K562 (cell line): ENCODE measurements around the gene MYO16. TPM values are rescaled to one million over a fixed set of nuclear protein-coding genes. Genes with fewer than 3 reads are reported as not detected.
A peak's percentile ranks its signal among the peaks of the same experiment; 100 is the strongest.

Experiments used
- BHLHE40 ChIP-seq: IDR thresholded peaks from 2 replicates; pipeline ENCODE4 v1.6.1; 2011; ENCODE audit warnings: low read length, improper control_type of control experiment
- BRD9 ChIP-seq: fragments of 450-650 bp; IDR thresholded peaks from 2 replicates; pipeline ENCODE4 v1.6.1; 2018; ENCODE audit warnings: low read depth; ENCODE audit not compliant: partially characterized antibody
- CHD2 ChIP-seq: IDR thresholded peaks from 2 replicates; pipeline ENCODE4 v1.6.1; 2011; ENCODE audit warnings: low read depth, low read length
- CTCF ChIP-seq, 3 experiments: IDR thresholded peaks in 2 of 3; conservative IDR thresholded peaks in 1 of 3; 2 replicates each; pipeline ENCODE4 v1.5.1; 2011 to 2012; ENCODE audit warnings: low read length in 3 of 3, mild to moderate bottlenecking in 3 of 3, control low read depth in 2 of 3, improper control_type of control experiment in 1 of 3, inconsistent platforms in 1 of 3, low read depth in 1 of 3, mixed read lengths in 1 of 3, moderate library complexity in 1 of 3; ENCODE audit not compliant: insufficient read depth in 2 of 3
- EP300 ChIP-seq: IDR thresholded peaks from 2 replicates; pipeline ENCODE4 v1.6.1; 2012; ENCODE audit warnings: low read length, improper control_type of control experiment
- HES1 ChIP-seq: fragments of 450-650 bp; IDR thresholded peaks from 2 replicates; pipeline ENCODE4 v1.6.1; 2016; ENCODE audit warnings: low read depth, mild to moderate bottlenecking, moderate library complexity
- KAT7 ChIP-seq: sonication (generic); formaldehyde crosslinking; IDR thresholded peaks from 2 replicates; pipeline ENCODE4 v1.8.0; 2022; ENCODE audit warnings: missing genetic modification reagents, mild to moderate bottlenecking, borderline replicate concordance
- MECOM ChIP-seq: fragments of 250-450 bp; sonication (Bioruptor Pico); IDR thresholded peaks from 2 replicates; pipeline ENCODE4 v1.8.0; 2022; ENCODE audit warnings: inconsistent platforms
- PCBP2 ChIP-seq: fragments of 200-400 bp; formaldehyde crosslinking; IDR thresholded peaks from 2 replicates; pipeline ENCODE4 v1.6.1; 2018; ENCODE audit warnings: low read length, low read depth, mild to moderate bottlenecking, moderate library complexity; ENCODE audit not compliant: poor library complexity, severe bottlenecking
- RB1 ChIP-seq: fragments of 450-650 bp; IDR thresholded peaks from 2 replicates; pipeline ENCODE4 v1.6.1; 2017; ENCODE audit warnings: low read depth, mild to moderate bottlenecking
- SIN3B ChIP-seq: fragments of 450-650 bp; IDR thresholded peaks from 2 replicates; pipeline ENCODE4 v1.6.1; 2017; ENCODE audit warnings: low read depth, mild to moderate bottlenecking, moderate library complexity
- SRSF9 ChIP-seq: fragments of 200-400 bp; formaldehyde crosslinking; IDR thresholded peaks from 2 replicates; pipeline ENCODE4 v1.6.1; 2017; ENCODE audit warnings: low read depth, low read length, borderline replicate concordance
- TAF7 ChIP-seq: fragments of 450-650 bp; IDR thresholded peaks from 2 replicates; pipeline ENCODE4 v1.6.1; 2016; ENCODE audit warnings: missing genetic modification characterization, missing compliant biosample characterization
- TARDBP ChIP-seq: fragments of 450-650 bp; IDR thresholded peaks from 2 replicates; pipeline ENCODE4 v1.6.1; 2016
- ZBTB2 ChIP-seq: fragments of 450-650 bp; IDR thresholded peaks from 2 replicates; pipeline ENCODE4 v1.6.1; 2016; ENCODE audit warnings: antibody characterized with exemption
- ZBTB26 ChIP-seq: fragments of 450-650 bp; formaldehyde crosslinking; IDR thresholded peaks from 2 replicates; pipeline ENCODE4 v1.4.0; 2022; ENCODE audit warnings: missing genetic modification characterization
- ZEB2 ChIP-seq: fragments of 450-650 bp; IDR thresholded peaks from 2 replicates; pipeline ENCODE4 v1.6.1; 2016
- ZNF12 ChIP-seq: sonication (generic); formaldehyde crosslinking; IDR thresholded peaks from 2 replicates; pipeline ENCODE4 v1.4.0; 2020; ENCODE audit warnings: mild to moderate bottlenecking, missing genetic modification reagents
- ZNF175 ChIP-seq: fragments of 200-800 bp; sonication (Bioruptor generic); IDR thresholded peaks from 2 replicates; pipeline ENCODE4 v1.6.1; 2016; ENCODE audit warnings: low read depth, mild to moderate bottlenecking, missing genetic modification characterization, missing compliant biosample characterization
- ZNF212 ChIP-seq: fragments of 450-650 bp; formaldehyde crosslinking; IDR thresholded peaks from 2 replicates; pipeline ENCODE4 v1.4.0; 2020; ENCODE audit warnings: mild to moderate bottlenecking
- ZNF232 ChIP-seq: sonication (generic); formaldehyde crosslinking; IDR thresholded peaks from 2 replicates; pipeline ENCODE4 v1.8.0; 2022; ENCODE audit warnings: mild to moderate bottlenecking, missing genetic modification reagents
- ZNF512 ChIP-seq: IDR thresholded peaks from 2 replicates; pipeline ENCODE4 v1.6.1; 2016; ENCODE audit warnings: missing genetic modification characterization, missing compliant biosample characterization
- ZNF780A ChIP-seq: fragments of 250-450 bp; sonication (Bioruptor Pico); IDR thresholded peaks from 2 replicates; pipeline ENCODE4 v1.5.0; 2021; ENCODE audit warnings: mild to moderate bottlenecking
- polyA plus RNA-seq, 8 experiments: library from polyadenylated mRNA; depleted of rRNA in 4 of 8; stranded (reverse) in 5 of 8; unstranded in 3 of 8; fragments of >200 nt; fragmentation: Nextera tagmentation in 2 of 8; fragmentation: Illumina TruSeq in 1 of 8; extraction: Ambion mirVana in 2 of 8; extraction: Trizol in 1 of 8; gene quantifications; 2 replicates each; pipeline versions ENCODE4 v1.2.1 to v1.2.3, GENCODE V29; 2011 to 2014; ENCODE audit warnings: inconsistent platforms in 1 of 8, missing spikeins in 1 of 8
- total RNA-seq, 7 experiments: library from RNA; depleted of rRNA in 6 of 7; stranded (reverse); fragments of >200 nt in 6 of 7; fragmentation: Illumina TruSeq in 2 of 7; extraction: Trizol in 2 of 7; gene quantifications; 2 replicates each; pipeline versions ENCODE4 v1.2.1 to v1.2.3, GENCODE V29; 2011 to 2021; ENCODE audit warnings: low replicate concordance in 1 of 7

MYO16 gene
- total and polyA plus RNA-seq, 9 of the 15 experiments (the other 6 are each of a cell fraction or from before 2014, with no cell fraction given) = 4.3 to 45.7 (median 12.1) TPM

- TF ChIP-seq ZNF175 (CRISPR knock-in tag) (no peak), MECOM (CRISPR knock-in tag) (no peak), ZEB2 (0 out of 2 replicates have a peak, but pooled peaks have one; percentile 18), TAF7 (tag) (no peak), ZNF512 (tag) (no peak), SRSF9 (no peak), ZNF212 (CRISPR knock-in tag) (no peak), ZNF12 (CRISPR knock-in tag) (no peak), KAT7 (no peak), ZBTB2 (no peak), CHD2 (no peak), ZNF232 (CRISPR knock-in tag) (no peak), BRD9 (no peak), ZNF780A (CRISPR knock-in tag) (no peak), SIN3B (no peak), HES1 (0 out of 2 replicates have a peak, but pooled peaks have one; percentile 39), RB1 (no peak), BHLHE40 (peak; percentile 91), CTCF (IDR thresholded peaks at IDR 0.05 in 2 of 3, conservative IDR thresholded peaks at IDR 0.05 in 1 of 3; ENCODE audit: insufficient read depth in 2 of 3, low read depth in 1 of 3, low read length in 3 of 3) (no peak), PCBP2 (no peak), TARDBP (no peak), EP300 (peak; percentile 76), ZBTB26 (CRISPR knock-in tag) (no peak)
Measured at GRCh38 chr13:108816375-108816774, 187.0 kb downstream of the MYO16 start (continued).
